ENCODE data around the gene IER2.

The IER2 gene

DNA sequence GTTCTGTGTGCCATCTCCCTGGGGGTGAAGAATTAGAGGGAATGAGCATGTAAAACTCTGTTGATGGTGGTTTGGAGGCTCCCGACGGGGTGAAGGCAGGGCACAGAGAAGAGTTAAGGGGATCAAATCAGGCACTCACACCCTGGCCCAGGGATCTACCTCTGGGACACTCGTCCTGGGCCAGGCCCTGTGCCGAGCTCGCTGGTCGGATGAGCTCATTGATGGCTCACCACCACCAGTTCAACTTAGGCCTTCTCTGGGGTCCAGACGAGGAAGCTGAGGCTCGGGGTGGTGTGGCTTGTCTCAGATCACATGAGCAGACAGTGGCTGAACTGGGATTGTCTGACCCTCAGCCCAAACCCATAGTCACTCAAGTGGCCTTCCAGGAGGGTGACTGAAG is 30.6 kb upstream of the IER2 start:
- DNase-seq, result no peak

DNA sequence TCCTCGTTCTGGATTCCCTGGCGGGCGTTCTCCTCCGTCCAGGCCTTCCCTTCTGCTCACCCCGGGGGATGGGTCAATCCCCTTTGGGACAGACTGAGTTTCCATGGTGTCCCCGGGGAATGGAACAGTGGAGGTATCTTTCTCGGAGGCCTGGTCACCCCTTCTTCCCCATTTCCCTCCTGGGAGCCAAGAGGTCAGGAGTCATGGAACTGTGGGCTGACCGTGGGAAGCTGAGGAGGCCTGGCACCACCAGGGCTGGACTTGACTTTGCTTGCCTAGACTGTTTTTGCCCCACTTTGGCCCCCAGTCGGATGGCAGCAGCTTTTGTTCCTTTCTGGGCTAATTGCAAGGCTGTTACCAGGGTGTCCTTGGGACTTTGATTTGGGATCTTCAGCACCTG is 30.2 kb upstream of the IER2 start:
- DNase-seq, result no peak

DNA sequence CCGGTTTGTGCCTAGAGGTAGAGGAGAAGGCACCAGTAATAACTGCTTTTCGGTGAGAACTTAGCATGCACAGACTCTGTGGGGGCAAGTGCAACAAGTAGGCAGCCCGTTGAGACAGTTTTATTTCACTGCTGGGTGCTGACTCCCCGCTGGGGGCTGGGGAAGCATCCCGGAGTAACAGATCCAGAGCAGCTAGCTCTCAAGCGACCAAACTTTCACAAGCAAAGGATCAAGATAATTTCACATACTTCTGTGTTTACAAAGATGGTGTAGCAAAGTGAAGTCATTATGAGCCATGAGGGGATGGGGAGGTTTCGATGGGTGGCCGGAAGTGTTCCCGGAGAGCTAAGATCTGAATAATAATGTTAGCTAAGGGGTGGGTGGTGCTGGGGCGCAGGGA is 29.4 kb upstream of the IER2 start:
- no peak for DNase-seq

DNA sequence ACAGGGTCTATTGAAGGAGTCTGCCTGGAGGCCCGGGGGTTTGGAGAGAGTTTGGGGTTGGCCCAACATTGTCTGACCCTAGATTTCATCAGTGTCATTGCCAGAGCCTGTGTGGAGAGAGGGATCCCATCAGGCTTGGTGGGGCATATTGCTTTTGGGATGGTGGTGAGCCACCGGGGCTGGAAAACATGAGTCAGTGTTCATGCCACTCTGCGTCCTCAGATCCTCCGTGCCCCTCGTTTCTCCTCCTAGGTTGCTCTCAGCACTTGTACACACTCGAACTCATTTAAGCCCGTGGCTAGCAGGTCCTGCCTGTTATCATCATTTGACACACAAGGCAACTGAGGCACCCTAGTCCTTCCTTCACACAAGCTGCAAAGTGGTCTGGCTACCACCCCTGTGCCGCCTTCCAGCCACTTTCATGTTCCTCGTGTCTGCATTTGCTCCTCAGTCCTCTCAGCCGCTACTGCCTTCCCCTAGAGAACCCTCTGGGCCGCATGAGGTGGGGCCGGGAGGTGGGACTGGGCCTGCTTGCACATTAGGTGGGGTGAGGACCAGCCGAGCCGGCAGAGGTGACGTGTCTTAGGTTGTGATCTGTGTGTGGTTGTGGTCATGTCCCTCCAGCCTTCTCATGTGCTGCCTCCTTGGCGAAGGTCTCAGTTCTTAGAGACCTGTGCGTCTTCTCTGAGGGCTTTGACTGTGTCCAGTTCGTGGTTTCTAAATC is 28.5 kb upstream of the IER2 start:
- DNase-seq, result no peak

DNA sequence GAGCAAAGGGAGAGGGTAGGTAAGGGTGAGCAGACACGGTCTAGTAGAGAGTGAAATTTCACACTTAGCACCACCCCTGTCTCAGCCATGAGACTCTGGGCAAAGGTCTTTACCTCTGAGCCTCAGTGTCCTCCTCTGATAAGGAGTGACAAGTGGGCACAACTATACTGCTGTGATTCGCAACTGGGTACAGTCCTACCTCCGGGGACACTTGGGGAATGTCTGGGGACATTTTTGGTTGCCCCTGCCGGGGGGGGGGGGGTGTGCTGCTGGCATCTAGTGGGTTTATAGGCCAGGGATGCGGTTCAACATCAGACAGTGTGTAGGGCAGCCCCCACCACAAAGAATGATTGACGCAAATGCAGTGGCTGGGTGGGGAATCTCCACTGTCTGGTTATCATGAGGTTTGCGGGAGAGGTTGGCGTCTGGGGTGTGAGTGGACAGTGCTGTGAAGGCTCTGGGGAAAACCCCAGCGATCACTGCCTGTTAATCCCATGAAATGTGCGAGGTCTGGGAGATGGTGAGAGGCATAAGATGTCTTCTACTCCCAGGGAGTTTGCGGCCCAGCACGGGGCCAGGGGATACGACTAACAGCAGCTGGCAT is 27.8 kb upstream of the IER2 start:
- DNase-seq, result no peak

DNA sequence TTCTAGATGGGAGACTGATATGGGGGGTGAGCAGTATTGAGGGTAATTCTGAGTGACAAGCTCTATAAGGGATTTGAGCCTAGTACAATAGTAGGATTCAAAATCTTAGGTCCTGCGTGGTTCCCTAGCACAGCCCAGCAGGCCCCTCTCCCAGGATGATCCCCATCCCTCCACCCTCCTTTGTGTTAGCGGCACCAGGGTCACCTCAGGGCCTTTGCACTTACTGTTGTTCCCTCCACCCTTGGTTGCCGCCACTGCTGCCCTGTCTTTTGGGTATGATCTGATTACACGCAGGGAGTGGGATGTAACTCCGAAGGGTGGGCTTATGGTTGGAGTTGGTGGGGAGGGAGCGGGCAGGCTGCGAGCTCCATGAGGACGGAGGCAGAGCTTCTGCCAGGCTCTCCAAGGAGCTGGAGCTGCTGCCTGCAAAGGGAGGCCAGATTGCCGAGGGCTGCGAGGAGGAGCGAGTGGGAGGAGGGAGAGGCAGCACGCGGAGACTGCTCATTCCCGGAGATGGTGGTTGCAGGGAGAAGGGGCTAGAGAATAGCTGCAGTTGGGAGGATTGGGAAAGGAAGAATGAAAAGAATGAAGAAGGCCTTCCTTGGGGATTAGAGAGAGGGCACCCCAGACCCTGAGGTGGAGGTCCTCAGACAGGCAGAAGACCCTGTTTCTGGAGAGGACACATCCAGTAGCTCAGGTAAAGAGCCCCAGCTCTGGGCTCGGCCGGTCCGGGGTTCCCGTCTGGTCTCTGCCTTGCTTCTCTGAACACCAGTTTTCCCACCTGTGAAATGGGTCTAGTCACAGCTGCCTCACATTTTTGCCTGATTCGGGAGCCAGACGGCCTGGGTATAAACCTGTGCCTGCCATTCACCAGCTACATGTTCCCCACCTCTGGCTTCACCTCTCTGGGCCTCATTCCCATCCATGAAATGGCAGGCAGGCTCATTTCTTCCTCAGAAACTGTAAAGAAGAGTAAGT is 26.9 kb upstream of the IER2 start:
- DNase-seq, result no peak

DNA sequence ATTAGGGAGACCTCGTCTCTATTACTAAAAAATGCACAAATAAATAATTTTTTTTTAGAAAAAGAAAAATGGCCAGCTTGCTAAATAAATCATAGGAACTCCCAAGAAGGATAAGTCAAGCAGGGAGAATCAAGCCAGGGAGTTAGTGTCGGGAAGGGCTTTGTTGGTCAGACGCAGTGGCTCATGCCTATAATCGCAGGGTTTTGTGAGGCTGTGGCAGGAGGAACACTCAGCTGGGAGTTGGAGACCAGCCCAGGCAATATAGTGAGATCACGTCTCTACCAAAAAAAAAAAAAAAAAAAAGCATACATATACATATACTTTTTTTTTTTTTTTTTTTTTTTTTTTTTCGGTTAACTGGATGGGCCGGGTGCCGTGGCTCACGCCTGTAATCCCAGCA is 23.2 kb upstream of the IER2 start:
- no peak for DNase-seq

DNA sequence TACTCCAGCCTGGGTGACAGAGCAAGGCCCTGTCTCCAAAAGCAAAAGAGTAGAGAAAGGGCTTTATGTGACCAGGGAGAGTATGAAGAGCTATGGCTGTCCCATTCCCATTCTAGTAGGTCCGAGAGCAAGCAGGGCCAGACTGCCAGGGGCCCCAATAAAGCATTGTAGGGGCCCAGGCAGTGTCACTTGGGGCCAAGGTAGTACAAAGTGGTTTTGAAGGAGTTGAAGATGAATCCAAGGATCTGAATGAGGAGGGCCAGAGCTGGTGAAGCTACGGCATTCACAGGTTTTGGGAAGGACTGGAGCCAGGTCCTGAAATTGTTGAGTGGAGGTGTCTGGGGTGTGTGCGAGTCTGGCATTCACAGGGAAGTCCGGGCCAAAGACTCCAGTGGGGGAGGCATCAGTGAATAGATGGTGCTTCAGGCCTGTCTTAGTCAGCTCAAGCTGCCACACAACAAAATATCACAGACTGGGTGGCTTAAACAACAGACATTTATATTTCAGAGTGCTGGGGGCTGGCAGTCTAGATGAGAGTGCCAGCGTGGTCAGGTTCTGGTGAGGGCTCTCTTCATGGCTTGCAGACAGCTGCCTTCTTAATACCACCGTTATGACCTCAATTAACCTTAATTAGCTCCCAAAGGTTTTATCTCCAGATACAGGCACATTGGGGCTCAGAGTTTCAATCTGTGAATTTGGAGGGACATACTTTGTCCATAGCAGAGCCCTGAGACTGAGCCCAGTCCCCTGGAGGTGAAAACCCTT is 22.2 kb upstream of the IER2 start:
- no peak for DNase-seq

DNA sequence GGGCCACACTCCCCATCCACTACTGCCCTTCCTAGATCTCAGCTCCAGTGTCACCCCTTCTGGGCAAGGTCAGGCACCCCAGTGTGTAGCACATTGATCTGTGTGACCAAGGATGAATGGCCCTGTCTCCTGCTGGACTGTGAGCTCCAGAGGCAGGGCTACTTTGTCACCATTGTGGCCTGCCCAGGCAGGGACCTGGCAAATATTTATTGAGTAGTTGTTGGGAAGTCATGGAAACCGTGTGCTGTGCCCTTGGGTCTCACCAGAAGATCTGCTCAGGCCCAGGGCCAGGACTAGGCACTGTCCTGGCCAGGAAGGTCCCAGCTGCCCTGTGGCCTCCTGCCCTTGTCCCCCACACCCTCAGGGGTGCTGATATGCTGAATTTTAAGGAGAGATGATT is 21.6 kb upstream of the IER2 start:
- no peak for DNase-seq

DNA sequence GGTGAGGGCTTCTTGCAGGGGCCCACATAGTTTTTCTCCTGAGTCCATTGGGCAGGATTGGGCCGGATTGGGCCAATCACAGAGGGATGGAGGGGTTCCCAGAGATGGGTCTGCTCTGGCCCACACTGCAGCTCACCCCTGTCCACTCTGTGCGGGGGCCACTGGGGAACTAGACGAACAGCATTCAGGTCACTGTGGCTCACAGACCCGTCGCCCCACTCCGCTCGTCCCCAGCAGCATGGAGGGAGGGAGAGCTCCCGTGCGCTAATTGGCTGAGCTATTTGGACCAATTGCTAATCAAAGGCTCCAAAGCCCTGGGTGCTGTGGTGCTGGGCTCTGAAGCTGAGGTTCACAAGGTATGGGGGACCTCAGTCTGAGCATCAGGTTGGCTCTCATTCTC is 20.8 kb upstream of the IER2 start:
- DNase-seq, result no peak

DNA sequence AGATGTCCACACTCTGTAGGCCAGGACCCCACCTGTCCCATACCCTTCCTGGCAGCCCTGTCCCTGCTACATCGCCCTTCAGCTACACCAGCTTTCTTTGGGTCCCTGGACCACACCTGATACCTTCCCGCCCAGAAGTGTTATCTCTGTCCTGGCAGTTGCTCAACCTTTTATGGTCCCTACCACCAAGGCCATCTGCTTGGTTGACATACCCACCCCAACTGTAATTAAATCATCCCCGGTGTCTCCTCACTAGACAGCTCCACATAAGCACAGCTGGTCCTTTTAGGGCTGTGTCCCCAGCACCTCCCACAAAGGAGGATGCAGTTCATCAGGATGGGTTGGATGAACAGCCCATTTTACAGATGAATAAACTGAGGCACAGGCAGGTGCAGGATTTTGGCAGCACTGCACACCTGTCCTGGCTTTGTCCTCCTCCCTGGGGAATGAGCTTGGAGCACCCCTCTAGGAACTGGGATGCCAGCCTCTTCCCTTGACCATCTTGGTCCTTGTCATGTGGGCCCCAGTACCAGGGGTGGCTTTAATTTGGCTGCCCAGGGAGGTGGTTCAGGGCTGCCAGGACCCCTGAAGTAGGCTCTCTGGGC is 19.2 kb upstream of the IER2 start:
- peak; percentile 26 for DNase-seq

DNA sequence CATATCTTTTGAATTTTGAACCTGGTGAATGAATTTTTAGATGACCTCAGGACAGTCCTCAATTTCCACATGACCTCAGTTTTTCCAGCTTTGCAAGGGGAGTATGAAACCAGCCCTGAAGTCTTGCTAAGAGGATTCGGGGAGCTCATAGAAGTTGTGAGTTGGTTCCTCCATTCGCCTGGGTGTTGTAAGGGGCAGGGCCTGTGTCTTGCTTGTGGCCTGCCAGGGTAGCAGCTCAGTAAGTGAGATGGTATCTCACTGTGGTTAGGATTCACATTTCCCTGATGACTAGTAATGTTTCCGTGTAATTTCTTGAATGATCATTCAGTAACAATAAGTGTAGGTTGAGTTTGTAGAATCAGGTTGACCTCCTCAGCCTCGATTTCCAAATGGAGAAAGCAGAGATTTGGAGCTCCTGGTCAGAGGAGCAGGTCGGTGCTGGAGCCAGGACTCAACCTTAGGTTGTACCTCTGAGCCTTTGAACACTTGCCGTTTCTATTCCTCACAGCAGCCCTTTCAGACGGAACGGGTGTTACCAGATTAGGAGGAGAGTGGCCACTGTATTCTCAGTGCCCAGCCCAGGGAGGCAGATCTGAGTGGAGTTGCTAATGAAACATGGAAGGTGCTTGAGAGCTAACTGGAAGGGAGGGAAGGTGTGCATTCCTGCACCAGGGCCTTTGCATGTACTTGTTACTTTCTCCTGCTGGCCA is 17.6 kb upstream of the IER2 start:
- no peak for DNase-seq

DNA sequence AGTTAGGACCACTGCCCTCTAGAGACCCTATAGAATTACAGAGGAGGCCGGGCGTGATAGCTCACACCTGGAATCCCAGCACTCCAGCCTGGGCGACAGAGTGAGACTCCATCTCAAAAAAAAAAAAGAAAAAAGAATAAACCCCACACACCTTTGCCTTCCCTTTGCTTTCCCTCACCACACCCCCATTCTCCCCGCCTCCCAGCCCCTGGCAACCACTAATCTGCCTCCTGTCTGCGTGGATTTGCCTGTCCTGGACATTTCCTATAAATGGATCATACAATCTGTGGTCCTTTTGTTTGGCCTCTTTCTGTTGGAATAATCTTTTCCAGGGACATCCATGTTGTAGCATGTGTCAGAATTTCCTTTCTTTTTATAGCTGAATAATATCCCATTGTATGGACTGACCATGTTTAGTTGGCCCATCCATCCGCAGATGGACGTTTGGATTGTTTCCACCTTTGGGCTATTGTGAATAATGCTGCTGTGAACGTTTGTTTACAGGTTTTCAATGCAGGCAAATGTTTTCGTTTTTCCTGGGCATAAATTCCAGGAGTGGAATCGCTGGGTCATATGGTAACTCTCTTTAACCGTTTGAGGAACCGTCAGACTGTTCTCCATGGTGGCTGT is 16.9 kb upstream of the IER2 start:
- DNase-seq, result no peak

DNA sequence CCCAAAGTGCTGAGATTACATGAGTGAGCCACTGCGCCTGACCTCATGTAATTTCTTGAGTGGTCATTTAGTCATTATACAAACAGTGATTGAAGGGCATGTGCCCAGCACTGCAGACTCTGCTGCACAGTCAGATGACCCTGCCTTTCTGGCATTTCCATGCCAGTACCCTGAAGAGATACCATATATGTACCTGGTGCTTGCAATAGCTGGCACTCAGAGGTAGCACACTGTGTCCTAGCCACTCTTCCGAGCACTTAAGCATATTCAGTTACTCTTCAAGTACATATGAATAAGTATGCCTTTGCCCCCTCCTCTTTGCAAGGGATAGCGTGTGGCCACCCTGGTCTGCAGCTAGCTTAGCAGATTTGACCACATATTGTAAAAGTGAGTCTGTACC is 15.6 kb upstream of the IER2 start:
- DNase-seq, result no peak

DNA sequence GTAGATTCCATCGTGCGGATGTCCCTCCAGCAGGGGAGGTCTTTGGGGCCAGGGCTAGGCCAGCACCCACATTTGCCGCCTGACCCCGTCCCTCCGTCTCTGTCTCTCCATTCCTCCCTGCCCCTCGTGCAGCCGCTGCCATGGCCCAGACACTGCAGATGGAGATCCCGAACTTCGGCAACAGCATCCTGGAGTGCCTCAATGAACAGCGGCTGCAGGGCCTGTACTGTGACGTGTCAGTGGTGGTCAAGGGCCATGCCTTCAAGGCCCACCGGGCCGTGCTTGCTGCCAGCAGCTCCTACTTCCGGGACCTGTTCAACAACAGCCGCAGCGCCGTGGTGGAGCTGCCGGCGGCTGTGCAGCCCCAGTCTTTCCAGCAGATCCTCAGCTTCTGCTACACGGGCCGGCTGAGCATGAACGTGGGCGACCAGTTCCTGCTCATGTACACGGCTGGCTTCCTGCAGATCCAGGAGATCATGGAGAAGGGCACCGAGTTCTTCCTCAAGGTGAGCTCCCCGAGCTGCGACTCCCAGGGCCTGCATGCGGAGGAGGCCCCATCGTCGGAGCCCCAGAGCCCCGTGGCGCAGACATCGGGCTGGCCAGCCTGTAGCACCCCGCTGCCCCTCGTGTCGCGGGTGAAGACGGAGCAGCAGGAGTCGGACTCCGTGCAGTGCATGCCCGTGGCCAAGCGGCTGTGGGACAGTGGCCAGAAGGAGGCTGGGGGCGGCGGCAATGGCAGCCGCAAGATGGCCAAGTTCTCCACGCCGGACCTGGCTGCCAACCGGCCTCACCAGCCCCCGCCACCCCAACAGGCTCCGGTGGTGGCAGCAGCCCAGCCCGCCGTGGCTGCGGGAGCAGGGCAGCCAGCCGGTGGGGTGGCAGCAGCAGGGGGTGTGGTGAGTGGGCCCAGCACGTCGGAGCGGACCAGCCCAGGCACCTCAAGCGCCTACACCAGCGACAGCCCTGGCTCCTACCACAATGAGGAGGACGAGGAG is 14.8 kb upstream of the IER2 start:
- DNase-seq, result no peak

DNA sequence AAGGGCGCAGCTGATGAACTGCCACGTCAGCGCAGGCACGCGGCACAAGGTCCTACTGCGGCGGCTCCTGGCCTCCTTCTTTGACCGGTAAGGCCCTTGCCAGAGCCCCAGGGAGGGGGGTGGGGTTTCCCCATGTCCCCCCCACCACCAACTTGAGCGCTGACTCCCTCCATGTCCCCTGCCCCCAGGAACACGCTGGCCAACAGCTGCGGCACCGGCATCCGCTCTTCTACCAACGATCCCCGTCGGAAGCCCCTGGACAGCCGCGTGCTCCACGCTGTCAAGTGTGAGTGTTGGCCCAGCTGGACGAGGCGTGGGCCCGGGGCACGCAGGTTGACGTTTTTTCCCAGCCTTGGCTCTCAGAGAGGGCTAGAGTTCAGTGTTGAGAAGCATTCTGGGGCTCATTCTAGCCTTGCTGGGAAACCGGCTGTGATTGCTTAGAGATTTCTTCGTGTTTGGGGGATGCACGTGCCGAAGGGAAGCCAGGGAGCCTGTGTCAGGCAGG is 12.9 kb upstream of the IER2 start:
- DNase-seq, result no peak

DNA sequence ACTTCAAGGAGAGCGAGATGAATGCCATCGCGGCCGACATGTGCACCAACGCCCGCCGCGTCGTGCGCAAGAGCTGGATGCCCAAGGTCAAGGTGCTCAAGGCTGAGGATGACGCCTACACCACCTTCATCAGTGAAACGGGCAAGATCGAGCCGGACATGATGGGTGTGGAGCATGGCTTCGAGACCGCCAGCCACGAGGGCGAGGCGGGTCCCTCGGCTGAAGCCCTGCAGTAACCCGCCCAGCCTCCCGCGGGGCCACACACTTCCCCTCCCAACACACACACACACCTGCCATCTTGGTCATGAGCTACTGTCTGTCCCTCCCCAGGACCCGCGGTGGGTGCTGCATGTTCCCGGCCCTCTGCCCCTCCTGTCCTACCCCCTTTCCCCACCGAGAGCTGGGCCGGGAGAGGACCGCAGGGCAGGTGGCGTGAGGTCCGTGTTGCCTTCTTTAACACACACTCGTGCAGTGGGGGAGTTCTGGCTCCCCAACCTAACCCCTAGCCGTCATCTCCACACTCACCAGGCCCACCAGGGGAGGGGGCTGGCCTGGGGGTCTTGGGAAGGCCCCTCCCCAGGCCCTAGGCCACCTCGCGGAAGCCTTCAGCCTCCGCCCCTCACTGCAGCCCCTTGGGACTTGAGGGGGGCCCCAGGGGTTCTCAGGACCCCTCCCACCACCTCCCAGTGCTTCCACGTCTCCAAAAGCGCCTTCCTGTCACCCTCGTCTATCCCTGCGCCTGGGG is 11.9 kb upstream of the IER2 start:
- DNase-seq, result no peak

DNA sequence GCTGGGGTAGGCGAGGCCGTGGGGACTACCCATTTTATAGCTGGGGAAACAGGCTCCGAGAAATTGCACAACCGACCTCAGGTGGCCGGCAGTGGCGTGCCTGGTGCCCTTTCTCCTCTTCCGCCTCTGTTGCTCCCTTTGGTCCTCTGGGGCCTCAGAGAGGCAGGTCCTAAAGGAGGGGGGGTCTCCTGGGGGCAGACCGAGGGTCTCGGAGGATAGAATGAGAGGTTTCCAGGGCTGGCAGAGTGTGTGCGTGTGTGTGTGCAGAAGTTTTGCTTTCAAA is 11.4 kb upstream of the IER2 start:
- no peak for DNase-seq

DNA sequence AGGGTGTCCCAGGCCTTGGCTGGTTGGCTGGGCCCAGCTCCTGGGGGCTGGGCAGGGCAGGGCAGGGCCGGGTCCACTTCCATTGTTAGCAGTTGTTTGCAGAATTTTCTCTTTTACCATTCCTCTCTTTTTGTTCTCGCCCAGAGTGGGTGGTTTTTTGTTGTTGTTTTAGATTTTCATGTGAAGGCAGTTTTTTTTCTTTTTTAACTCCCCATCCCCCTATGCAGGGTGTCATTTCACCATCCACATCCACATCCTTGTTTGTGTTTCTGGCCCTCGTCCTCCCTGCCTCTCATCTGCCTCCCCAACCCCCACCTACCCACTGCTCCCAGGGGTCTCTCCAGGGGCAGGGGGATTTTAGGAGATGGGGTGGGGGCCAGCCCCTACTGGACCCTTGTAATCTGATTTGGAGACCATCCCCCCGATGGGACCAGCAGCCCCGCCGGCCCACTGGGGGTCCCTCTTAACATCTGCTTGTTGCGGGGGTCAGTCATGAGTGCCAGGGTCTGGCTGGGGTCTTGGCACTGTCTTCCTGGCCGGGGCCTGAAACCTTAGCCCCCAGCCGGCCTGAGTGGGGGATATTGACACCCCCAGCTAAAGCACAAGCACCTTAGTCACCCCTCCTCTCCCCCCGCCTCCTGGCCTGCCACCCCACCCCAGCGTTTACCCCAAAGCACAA is 10.4 kb upstream of the IER2 start:
- DNase-seq, result no peak
